HG03432 (cell line): ENCODE measurements around the gene CYP1B1.

ENCODE experiments used
- ATAC-seq: cut with Tn5 transposase; IDR thresholded peaks from one replicate; pipeline ENCODE4 v1.9.1; 2021; ENCODE audit warnings: mild to moderate bottlenecking, moderate library complexity; ENCODE audit not compliant: unreplicated experiment

Gene CYP1B1

GRCh38 chr2:38076710-38077430, 919 bp upstream of the CYP1B1 start:
- peak; percentile 67 for ATAC-seq

GRCh38 chr2:38076152-38076709, 280 bp upstream of the CYP1B1 start:
- peak; percentile 49 for ATAC-seq

GRCh38 chr2:38074764-38075506, 1.0 kb downstream of the CYP1B1 start:
- no peak for ATAC-seq

- ATAC-seq: no peak
Measured at GRCh38 chr2:38074058-38074763, 1.7 kb downstream of the CYP1B1 start.

GRCh38 chr2:38073211-38074057, 2.5 kb downstream of the CYP1B1 start:
- no peak for ATAC-seq

GRCh38 chr2:38070438-38070837, 5.5 kb downstream of the CYP1B1 start:
- no peak for ATAC-seq

GRCh38 chr2:38068234-38068633, 7.7 kb downstream of the CYP1B1 start:
- no peak for ATAC-seq

GRCh38 chr2:38066421-38067115, 9.4 kb downstream of the CYP1B1 start:
- no peak for ATAC-seq

GRCh38 chr2:38065502-38066135, 10.3 kb downstream of the CYP1B1 start:
- no peak for ATAC-seq

GRCh38 chr2:38064801-38065501, 11.0 kb downstream of the CYP1B1 start:
- ATAC-seq: no peak

- ATAC-seq: no peak
Measured at GRCh38 chr2:38060236-38061018, 15.5 kb downstream of the CYP1B1 start.

- no peak for ATAC-seq
Measured at GRCh38 chr2:38057651-38058410, 18.1 kb downstream of the CYP1B1 start.

GRCh38 chr2:38056216-38056615, 19.7 kb downstream of the CYP1B1 start:
- no peak for ATAC-seq

- ATAC-seq: no peak
Measured at GRCh38 chr2:38045811-38046210, 30.1 kb downstream of the CYP1B1 start.

GRCh38 chr2:38039121-38039910, 36.6 kb downstream of the CYP1B1 start:
- ATAC-seq: no peak

- ATAC-seq: no peak
Measured at GRCh38 chr2:38038682-38039081, 37.3 kb downstream of the CYP1B1 start.
